ENCODE data around the gene DNAJC21. TPM values are rescaled to one million over a fixed set of nuclear protein-coding genes. Genes with fewer than 3 reads are reported as not detected.

DNAJC21 gene
- total and polyA plus RNA-seq, 2 of the 4 experiments (the other 2 are of a cell fraction): 8.8 to 12.7 TPM

- Histone ChIP-seq H3K18ac (ENCODE audit: low read depth, low read length) (peak overlapping the region; percentile 36), H2AK9ac (replicated peaks; ENCODE audit: low read depth, low read length, poor library complexity) (no peak overlapping the region), H4K91ac (ENCODE audit: insufficient read depth, low read depth, low read length) (no peak overlapping the region), H4K8ac (ENCODE audit: low read depth in 2 of 2, low read length in 2 of 2) (peak overlapping the region in 1 of 2 experiments; percentile 17; a peak in 1 of 4 replicates), H3K4ac (ENCODE audit: low read depth, low read length) (peak overlapping the region; percentile 30; the same call in 1 of the 2 replicates), H3K4me2 (ENCODE audit: low read depth, low read length) (peak overlapping the region; percentile 87), H2BK5ac (ENCODE audit: low read depth, low read length, poor library complexity, severe bottlenecking) (peak overlapping the region; percentile 86), H4K20me1 (ENCODE audit: insufficient read depth, low read length) (peaks cover 15% of the 10 kb centered on the region), H3K9me1 (ENCODE audit: insufficient read depth, low read length) (peaks cover 8% of the 10 kb centered on the region), H2AK5ac (ENCODE audit: low read depth, low read length) (no peak overlapping the region), H3K27me3 (ENCODE audit: control insufficient read depth, insufficient read depth, low read length) (no peaks in the 10 kb centered on the region), H2BK15ac (ENCODE audit: low read depth, low read length) (no peak overlapping the region), H3K36me3 (ENCODE audit: control insufficient read depth, insufficient read depth, low read length) (no peaks in the 10 kb centered on the region; the same call in none of the 2 replicates), H4K5ac (ENCODE audit: low read depth, low read length) (no peak overlapping the region), H3K9me3 (ENCODE audit: control insufficient read depth, insufficient read depth, low read length) (no peaks in the 10 kb centered on the region), H3K4me3 (ENCODE audit: insufficient read depth, low read depth, low read length) (peak overlapping the region; percentile 98), H3K56ac (ENCODE audit: extremely low read depth, insufficient read depth, low read length) (0 out of 2 replicates have a peak overlapping the region, but pooled peaks have one; percentile 2), H2AFZ (replicated peaks; ENCODE audit: low read length, poor library complexity) (no peak overlapping the region), H3K9ac (ENCODE audit: low read depth, low read length) (peak overlapping the region; percentile 71), H3K14ac (replicated peaks; ENCODE audit: low read depth, low read length) (no peak overlapping the region), H3K4me1 (ENCODE audit: control insufficient read depth, insufficient read depth, low read length) (peaks cover 5% of the 10 kb centered on the region; the same call in 1 of the 2 replicates), H2BK120ac (ENCODE audit: low read depth, low read length) (peak overlapping the region; percentile 9; the same call in 1 of the 2 replicates), H3K27ac (ENCODE audit: insufficient read depth, low read length) (peak overlapping the region; percentile 44; the same call in 1 of the 2 replicates), H3K79me1 (ENCODE audit: low read depth in 1 of 2, low read length in 2 of 2) (peaks cover 10 to 45% of the 10 kb centered on the region in 2 experiments), H2BK20ac (ENCODE audit: low read depth, low read length) (no peak overlapping the region), H3K23ac (ENCODE audit: low read depth, low read length) (peak overlapping the region; percentile 46; the same call in 1 of the 2 replicates)
- DNase-seq: no peak
- ChIA-PET POLR2A (ENCODE audit: unreplicated experiment) (no interaction called here), CTCF (no interaction called here)
- dilution Hi-C loops (cut with HindIII; ENCODE audit: low sequenced_read_pairs, unreplicated experiment): no loop called here
- no peak for TF ChIP-seq CHD1 (IDR thresholded peaks at IDR 0.05; ENCODE audit: low read depth, low read length)
- TF ChIP-seq, protein P1, sequence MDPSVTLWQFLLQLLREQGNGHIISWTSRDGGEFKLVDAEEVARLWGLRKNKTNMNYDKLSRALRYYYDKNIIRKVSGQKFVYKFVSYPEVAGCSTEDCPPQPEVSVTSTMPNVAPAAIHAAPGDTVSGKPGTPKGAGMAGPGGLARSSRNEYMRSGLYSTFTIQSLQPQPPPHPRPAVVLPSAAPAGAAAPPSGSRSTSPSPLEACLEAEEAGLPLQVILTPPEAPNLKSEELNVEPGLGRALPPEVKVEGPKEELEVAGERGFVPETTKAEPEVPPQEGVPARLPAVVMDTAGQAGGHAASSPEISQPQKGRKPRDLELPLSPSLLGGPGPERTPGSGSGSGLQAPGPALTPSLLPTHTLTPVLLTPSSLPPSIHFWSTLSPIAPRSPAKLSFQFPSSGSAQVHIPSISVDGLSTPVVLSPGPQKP (IDR thresholded peaks at IDR 0.05; ENCODE audit: borderline replicate concordance, low read depth, low read length): no peak
- TF ChIP-seq, protein P2, sequence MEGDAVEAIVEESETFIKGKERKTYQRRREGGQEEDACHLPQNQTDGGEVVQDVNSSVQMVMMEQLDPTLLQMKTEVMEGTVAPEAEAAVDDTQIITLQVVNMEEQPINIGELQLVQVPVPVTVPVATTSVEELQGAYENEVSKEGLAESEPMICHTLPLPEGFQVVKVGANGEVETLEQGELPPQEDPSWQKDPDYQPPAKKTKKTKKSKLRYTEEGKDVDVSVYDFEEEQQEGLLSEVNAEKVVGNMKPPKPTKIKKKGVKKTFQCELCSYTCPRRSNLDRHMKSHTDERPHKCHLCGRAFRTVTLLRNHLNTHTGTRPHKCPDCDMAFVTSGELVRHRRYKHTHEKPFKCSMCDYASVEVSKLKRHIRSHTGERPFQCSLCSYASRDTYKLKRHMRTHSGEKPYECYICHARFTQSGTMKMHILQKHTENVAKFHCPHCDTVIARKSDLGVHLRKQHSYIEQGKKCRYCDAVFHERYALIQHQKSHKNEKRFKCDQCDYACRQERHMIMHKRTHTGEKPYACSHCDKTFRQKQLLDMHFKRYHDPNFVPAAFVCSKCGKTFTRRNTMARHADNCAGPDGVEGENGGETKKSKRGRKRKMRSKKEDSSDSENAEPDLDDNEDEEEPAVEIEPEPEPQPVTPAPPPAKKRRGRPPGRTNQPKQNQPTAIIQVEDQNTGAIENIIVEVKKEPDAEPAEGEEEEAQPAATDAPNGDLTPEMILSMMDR (conservative IDR thresholded peaks at IDR 0.05; ENCODE audit: low read depth, low read length): no peak
- no peak for TF ChIP-seq RAD21 (IDR thresholded peaks at IDR 0.05; ENCODE audit: low read length)
- no peak for TF ChIP-seq FOS (IDR thresholded peaks at IDR 0.05; ENCODE audit: low read depth, low read length)
- no peak for TF ChIP-seq MAZ (IDR thresholded peaks at IDR 0.05; ENCODE audit: borderline replicate concordance, low read depth, low read length)
- TF ChIP-seq NFE2L2 (IDR thresholded peaks at IDR 0.05; ENCODE audit: low read depth, low read length): no peak
- no peak for TF ChIP-seq RFX5 (IDR thresholded peaks at IDR 0.05; ENCODE audit: low read depth, low read length)
- no peak for TF ChIP-seq USF2 (IDR thresholded peaks at IDR 0.05; ENCODE audit: low read depth, low read length)
- no peak for TF ChIP-seq RCOR1 (IDR thresholded peaks at IDR 0.05; ENCODE audit: insufficient replicate concordance, low read length)
- TF ChIP-seq MXI1 (IDR thresholded peaks at IDR 0.05; ENCODE audit: borderline replicate concordance, low read depth, low read length): no peak
- TF ChIP-seq BHLHE40 (IDR thresholded peaks at IDR 0.05; ENCODE audit: low read depth, low read length): no peak
- TF ChIP-seq SMC3 (IDR thresholded peaks at IDR 0.05; ENCODE audit: low read depth, low read length): no peak
- no peak for TF ChIP-seq CEBPB (IDR thresholded peaks at IDR 0.05; ENCODE audit: low read depth, low read length)
- TF ChIP-seq POLR2A (IDR thresholded peaks at IDR 0.05; ENCODE audit: low read depth, low read length): no peak
- no peak for TF ChIP-seq MAFK (IDR thresholded peaks at IDR 0.05; ENCODE audit: low read depth, low read length)
- in situ Hi-C loops (cut with MboI; ENCODE audit: low sequenced_read_pairs): no loop called here
- no TSS peak for BruUV-seq (replicated peaks)
- intact Hi-C loops (cut with micrococcal nuclease): no loop called here
- WGBS, 2 experiments (ENCODE audit: extremely low coverage in 2 of 2, insufficient read length in 1 of 2): 90% methylated on average over 2 of the region's 4 CpGs; no CpG with 5 or more reads in 1 of the 2 experiments
- ATAC-seq (ENCODE audit: low read depth): no peak
Observed at GRCh38 chr5:34930870-34931269, 1.5 kb downstream of the DNAJC21 start.

Measured in IMR-90 (cell line).